IPS DF 6.9 (cell line): ENCODE results near the gene GNB1.
"Not testable (repeated sequence)": the region's sequence is repeated elsewhere in the genome, so short reads cannot be mapped to it uniquely, and the experiment has no call there.

Source experiments
- DNase-seq: peaks from one replicate; pipeline ENCODE4 v3.0.0-alpha.2; 2013; ENCODE audit warnings: low read depth, low spot score
- H3K27ac ChIP-seq: one replicate; pipeline ENCODE4 v1.5.1; 2013; ENCODE audit warnings: low read length, control low read depth
- H3K27me3 ChIP-seq: 2 replicates; pipeline ENCODE4 v1.6.1; 2013; ENCODE audit warnings: mild to moderate bottlenecking, low read length; ENCODE audit not compliant: control insufficient read depth, insufficient read depth
- H3K36me3 ChIP-seq: 2 replicates; pipeline ENCODE4 v1.6.1; 2013; ENCODE audit warnings: low read length; ENCODE audit not compliant: control insufficient read depth, insufficient read depth
- H3K4me1 ChIP-seq: 2 replicates; pipeline ENCODE4 v1.6.1; 2013; ENCODE audit warnings: low read length; ENCODE audit not compliant: control insufficient read depth, insufficient read depth
- H3K4me3 ChIP-seq: 2 replicates; pipeline ENCODE4 v1.5.1; 2013; ENCODE audit warnings: mild to moderate bottlenecking, low read length
- H3K9me3 ChIP-seq: 2 replicates; pipeline ENCODE4 v1.6.1; 2013; ENCODE audit warnings: low read length, inconsistent platforms; ENCODE audit not compliant: control insufficient read depth, insufficient read depth
- WGBS: extraction: QIAGEN DNeasy Blood & Tissue Kit; methylation state at CpG from one replicate; pipeline ENCODE4 v1.1.7; 2013; ENCODE audit warnings: mixed read lengths, missing lambda C conversion rate; ENCODE audit not compliant: insufficient read length, insufficient coverage; 5-methylcytosine and 5-hydroxymethylcytosine counted together

GNB1 gene

GRCh38 chr1:1890506-1891348 lies at the start of gene GNB1:
Gene GNB1, minus strand, starts transcription at chr1:1891087. Its CDS starts 65,634 bp downstream, at chr1:1825453.
- WGBS, result no CpG with 5 or more reads among the region's 137 CpGs
- Histone ChIP-seq H3K4me1 (peaks cover 13% of the 10 kb centered on the region), H3K4me3 (peak within 1 kb of the TSS; percentile 80), H3K9me3 (no peaks in the 10 kb centered on the region), H3K27me3 (no peaks in the 10 kb centered on the region), H3K27ac (no peak within 1 kb of the TSS), H3K36me3 (no peaks in the 10 kb centered on the region)
- no peak for DNase-seq

GRCh38 chr1:1940123-1940425 lies 49.2 kb upstream of the GNB1 start:
- Histone ChIP-seq H3K36me3 (no peaks in the 10 kb centered on the region), H3K27me3 (no peaks in the 10 kb centered on the region), H3K4me1 (no peaks in the 10 kb centered on the region; the same call in 1 of the 2 replicates), H3K27ac (no peak overlapping the region), H3K9me3 (no peaks in the 10 kb centered on the region), H3K4me3 (no peak overlapping the region)
- no CpG with 5 or more reads among the region's 12 CpGs for WGBS
- no peak for DNase-seq

- DNase-seq, result no peak
- no CpG with 5 or more reads among the region's 28 CpGs for WGBS
- Histone ChIP-seq H3K4me3 (no peak overlapping the region), H3K27ac (no peak overlapping the region), H3K4me1 (no peaks in the 10 kb centered on the region; the same call in 1 of the 2 replicates), H3K9me3 (no peaks in the 10 kb centered on the region), H3K27me3 (no peaks in the 10 kb centered on the region), H3K36me3 (no peaks in the 10 kb centered on the region)
Measured at GRCh38 chr1:1939296-1940122, 48.6 kb upstream of the GNB1 start.

- Histone ChIP-seq H3K27me3 (no peaks in the 10 kb centered on the region), H3K4me3 (no peak overlapping the region), H3K9me3 (no peaks in the 10 kb centered on the region), H3K27ac (no peak overlapping the region), H3K4me1 (no peaks in the 10 kb centered on the region), H3K36me3 (no peaks in the 10 kb centered on the region)
- 100% methylated on average over 9 of the region's 24 CpGs for WGBS
- DNase-seq, result no peak
Measured at GRCh38 chr1:1938613-1939295, 47.9 kb upstream of the GNB1 start.

GRCh38 chr1:1938276-1938573 lies 47.3 kb upstream of the GNB1 start:
- no peak for DNase-seq
- WGBS, result no CpG with 5 or more reads among the region's 6 CpGs
- H3K9me3 ChIP-seq, result no peaks in the 10 kb centered on the region

GRCh38 chr1:1937549-1938275 lies 46.8 kb upstream of the GNB1 start:
- Histone ChIP-seq H3K27ac (no peak overlapping the region), H3K36me3 (no peaks in the 10 kb centered on the region), H3K9me3 (no peaks in the 10 kb centered on the region), H3K4me3 (no peak overlapping the region), H3K27me3 (no peaks in the 10 kb centered on the region), H3K4me1 (no peaks in the 10 kb centered on the region)
- 100% methylated on average over 1 of the region's 16 CpGs for WGBS
- no peak for DNase-seq

More at GRCh38 chr1:1938276-1938573, 47.3 kb upstream of the GNB1 start:
- no peaks in the 10 kb centered on the region for H3K4me1 ChIP-seq
- no peaks in the 10 kb centered on the region for H3K36me3 ChIP-seq
- H3K27ac ChIP-seq, result no peak overlapping the region
- no peak overlapping the region for H3K4me3 ChIP-seq
- no peaks in the 10 kb centered on the region for H3K27me3 ChIP-seq

- Histone ChIP-seq H3K27me3 (no peaks in the 10 kb centered on the region), H3K9me3 (no peaks in the 10 kb centered on the region), H3K27ac (no peak overlapping the region), H3K36me3 (no peaks in the 10 kb centered on the region), H3K4me1 (no peaks in the 10 kb centered on the region), H3K4me3 (no peak overlapping the region)
- no peak for DNase-seq
- 100% methylated on average over 1 of the region's 15 CpGs for WGBS
Measured at GRCh38 chr1:1937061-1937460, 46.2 kb upstream of the GNB1 start.

- not testable (repeated sequence) for H3K9me3 ChIP-seq, DNase-seq, H3K27ac ChIP-seq, H3K4me1 ChIP-seq, H3K27me3 ChIP-seq, H3K36me3 ChIP-seq, H3K4me3 ChIP-seq
- 100% methylated on average over 4 of the region's 21 CpGs for WGBS
Measured at GRCh38 chr1:1934848-1935247, 44.0 kb upstream of the GNB1 start.

GRCh38 chr1:1929639-1930545 lies 39.0 kb upstream of the GNB1 start:
- H3K36me3 ChIP-seq, result no peaks in the 10 kb centered on the region
- H3K9me3 ChIP-seq, result no peaks in the 10 kb centered on the region
- no peak overlapping the region for H3K27ac ChIP-seq
- H3K27me3 ChIP-seq, result no peaks in the 10 kb centered on the region
- WGBS, result no CpG with 5 or more reads among the region's 38 CpGs
- no peak overlapping the region for H3K4me3 ChIP-seq
- peaks cover 2% of the 10 kb centered on the region; the same call in 1 of the 2 replicates for H3K4me1 ChIP-seq
- no peak for DNase-seq
